ENCODE results near the gene NDUFS2.

The NDUFS2 gene

DNA sequence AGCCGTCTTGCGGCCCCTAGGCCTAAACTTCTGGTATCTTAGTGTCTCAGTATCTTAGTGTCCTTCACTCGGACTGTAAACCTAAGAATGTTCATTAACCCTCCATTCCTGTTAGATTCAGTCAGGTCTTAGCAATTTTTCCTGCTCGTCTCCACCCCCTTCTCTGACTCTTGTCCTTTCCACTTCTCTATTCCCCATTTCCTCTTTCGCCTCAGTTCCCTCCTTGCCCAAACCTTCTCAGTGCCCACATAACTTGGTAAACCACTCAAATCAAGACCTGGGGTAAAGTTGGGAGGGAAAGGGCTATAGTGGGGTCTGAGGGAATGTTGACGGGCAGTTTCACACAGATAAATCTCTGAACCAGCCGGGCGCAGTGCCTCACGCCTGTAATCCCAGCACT is 12.2 kb downstream of the NDUFS2 start:
- TF ChIP-seq ZFX (IDR thresholded peaks at IDR 0.05; ENCODE audit: borderline replicate concordance), result no peak
- H3K27ac ChIP-seq, result no peak overlapping the region

DNA sequence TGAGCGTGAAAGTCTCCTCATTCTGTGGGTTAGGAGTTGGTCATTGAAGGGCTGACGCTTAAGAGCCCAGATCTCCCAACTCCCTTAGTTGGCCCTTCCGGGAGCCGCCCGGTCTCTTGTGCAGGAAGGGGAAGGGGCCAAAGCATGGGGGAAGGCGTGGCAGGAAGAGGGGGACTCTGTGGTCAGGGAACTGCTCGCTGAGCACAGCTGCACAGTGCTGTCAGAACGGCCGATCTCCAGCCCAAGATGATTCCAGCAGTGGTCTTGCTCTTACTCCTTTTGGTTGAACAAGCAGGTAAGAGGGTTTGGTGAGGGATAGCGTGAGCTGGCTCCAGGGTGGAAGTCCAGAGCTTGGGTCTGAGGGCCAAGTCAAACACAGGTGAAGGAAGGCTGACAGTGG is 12.9 kb downstream of the NDUFS2 start, which contains the start of gene FCER1G:
Gene FCER1G, plus strand, starts transcription at position 220 of the 400 bp plus-strand sequence. Its CDS starts 27 bp downstream, at position 247.
- no peak within 1 kb of the TSS for H3K27ac ChIP-seq
- TF ChIP-seq, protein P1, sequence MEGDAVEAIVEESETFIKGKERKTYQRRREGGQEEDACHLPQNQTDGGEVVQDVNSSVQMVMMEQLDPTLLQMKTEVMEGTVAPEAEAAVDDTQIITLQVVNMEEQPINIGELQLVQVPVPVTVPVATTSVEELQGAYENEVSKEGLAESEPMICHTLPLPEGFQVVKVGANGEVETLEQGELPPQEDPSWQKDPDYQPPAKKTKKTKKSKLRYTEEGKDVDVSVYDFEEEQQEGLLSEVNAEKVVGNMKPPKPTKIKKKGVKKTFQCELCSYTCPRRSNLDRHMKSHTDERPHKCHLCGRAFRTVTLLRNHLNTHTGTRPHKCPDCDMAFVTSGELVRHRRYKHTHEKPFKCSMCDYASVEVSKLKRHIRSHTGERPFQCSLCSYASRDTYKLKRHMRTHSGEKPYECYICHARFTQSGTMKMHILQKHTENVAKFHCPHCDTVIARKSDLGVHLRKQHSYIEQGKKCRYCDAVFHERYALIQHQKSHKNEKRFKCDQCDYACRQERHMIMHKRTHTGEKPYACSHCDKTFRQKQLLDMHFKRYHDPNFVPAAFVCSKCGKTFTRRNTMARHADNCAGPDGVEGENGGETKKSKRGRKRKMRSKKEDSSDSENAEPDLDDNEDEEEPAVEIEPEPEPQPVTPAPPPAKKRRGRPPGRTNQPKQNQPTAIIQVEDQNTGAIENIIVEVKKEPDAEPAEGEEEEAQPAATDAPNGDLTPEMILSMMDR (IDR thresholded peaks at IDR 0.05), result no peak
- no peak for TF ChIP-seq ZFX (IDR thresholded peaks at IDR 0.05; ENCODE audit: borderline replicate concordance)

DNA sequence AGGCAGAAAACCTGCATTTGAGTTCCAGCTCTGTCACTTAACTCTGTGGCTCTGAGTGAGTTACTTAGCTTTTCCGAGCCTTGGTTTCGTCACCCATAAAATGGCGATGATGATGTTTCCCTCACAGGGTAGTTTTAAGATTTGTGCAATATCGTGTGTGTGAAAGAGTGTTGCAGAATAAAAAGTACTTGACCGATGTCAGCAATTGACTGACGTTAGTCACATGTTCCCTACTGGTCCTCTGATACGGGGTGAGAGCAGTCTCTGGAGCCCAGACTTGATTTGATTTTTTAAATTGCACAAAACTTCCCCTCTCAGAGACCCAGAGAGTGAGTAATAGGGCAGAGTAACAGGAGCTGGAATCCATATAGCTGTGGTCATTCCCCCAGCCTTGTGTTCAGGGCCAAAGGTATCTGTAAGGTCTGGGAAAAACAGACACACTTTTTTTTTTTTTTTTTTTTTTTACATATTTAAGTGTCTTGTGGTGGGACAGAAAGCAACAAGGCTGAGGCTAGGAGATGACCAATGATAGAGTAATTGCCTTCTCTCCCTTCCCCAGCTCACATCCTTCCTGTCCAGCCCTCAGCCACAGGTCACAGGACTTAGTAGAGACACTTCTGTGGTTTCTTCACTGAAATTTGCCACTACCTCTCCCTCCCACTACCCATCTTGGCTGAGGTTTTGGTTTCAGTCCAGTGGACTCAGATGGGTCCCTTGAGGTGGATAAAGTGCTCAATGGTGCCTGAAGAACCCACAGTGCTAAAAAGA is 15.0 kb downstream of the NDUFS2 start:
- no peak overlapping the region for H3K27ac ChIP-seq
- TF ChIP-seq ZFX (IDR thresholded peaks at IDR 0.05; ENCODE audit: borderline replicate concordance), result no peak
- TF ChIP-seq, protein P1 (IDR thresholded peaks at IDR 0.05), result no peak

DNA sequence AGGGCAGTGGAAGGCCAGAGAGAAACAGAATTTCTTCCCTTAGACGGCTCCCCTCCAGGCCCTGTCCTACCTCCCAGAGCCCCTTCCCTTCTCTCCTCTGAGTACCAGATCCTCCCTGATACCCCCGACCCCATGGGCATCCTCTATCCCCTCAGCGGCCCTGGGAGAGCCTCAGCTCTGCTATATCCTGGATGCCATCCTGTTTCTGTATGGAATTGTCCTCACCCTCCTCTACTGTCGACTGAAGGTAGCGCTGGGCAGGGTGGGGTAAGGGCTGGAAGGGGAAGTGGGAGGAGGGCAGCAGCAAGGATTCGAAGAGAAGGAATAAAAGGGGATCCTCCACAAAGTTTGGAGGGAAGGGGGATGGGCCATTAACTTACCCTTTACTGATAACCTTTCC is 15.7 kb downstream of the NDUFS2 start:
- TF ChIP-seq, protein P1 (IDR thresholded peaks at IDR 0.05), result no peak
- no peak for TF ChIP-seq ZFX (IDR thresholded peaks at IDR 0.05; ENCODE audit: borderline replicate concordance)
- no peak overlapping the region for H3K27ac ChIP-seq

DNA sequence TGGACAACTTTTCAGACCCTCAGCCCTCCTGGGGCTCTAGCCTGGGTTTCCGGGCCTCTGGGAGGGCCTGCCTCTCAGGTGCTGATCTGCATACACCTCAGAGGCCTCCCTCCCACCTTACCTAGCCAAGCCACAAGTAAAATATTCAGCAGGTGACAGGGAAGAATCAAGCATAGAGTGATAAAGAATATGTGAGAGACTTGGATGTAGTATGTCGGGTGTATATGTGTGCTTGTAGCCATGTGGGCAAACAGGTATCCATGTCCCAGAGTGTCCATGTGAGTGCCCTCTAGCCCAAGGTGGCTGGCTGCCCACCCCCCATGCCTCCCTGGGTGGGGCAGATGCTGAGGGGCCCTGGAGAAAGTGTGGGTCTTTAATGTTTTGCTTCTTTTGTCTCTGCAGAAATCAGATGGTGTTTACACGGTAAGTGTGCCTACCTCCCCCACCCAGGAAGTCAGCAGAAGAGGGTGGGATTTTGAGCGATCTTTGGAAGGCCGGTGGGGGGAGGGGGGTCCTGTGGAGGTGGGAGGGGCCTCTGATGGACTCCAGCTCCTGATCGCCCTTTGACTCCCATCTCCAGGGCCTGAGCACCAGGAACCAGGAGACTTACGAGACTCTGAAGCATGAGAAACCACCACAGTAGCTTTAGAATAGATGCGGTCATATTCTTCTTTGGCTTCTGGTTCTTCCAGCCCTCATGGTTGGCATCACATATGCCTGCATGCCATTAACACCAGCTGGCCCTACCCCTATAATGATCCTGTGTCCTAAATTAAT is 16.3 kb downstream of the NDUFS2 start:
- H3K27ac ChIP-seq, result no peak overlapping the region
- TF ChIP-seq, protein P1 (IDR thresholded peaks at IDR 0.05), result no peak
- no peak for TF ChIP-seq ZFX (IDR thresholded peaks at IDR 0.05; ENCODE audit: borderline replicate concordance)

DNA sequence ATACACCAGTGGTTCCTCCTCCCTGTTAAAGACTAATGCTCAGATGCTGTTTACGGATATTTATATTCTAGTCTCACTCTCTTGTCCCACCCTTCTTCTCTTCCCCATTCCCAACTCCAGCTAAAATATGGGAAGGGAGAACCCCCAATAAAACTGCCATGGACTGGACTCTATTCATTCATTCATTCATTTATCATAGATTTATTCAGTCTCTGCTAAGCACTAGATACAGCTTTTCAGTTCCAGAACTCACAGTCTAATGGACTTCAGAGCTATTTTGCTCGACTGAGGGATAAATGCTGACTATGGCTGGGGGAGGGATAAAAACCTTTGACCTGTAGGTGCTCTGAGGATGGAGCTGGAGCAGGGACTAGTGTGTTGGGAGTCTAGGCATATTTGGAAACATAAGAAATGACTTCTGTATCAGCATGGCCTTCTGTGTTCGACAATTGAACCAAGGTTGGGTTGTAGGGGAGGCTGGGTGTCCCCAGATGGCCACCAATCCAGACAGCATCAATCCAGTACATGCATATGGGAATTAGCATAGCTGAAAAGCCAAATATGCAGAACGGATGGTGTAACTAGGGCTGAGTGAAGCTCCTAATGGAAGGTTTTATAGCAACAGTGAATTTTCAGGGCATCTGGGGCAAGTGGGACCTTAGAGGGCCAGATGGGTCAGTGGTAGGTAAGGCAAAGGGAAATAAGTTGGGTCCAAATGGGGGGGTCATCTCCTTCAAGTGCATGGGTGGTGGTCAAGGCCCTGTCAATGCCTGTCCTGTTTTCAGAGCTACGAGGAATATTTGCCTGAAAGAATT is 17.1 kb downstream of the NDUFS2 start:
- TF ChIP-seq ZFX (IDR thresholded peaks at IDR 0.05; ENCODE audit: borderline replicate concordance), result no peak
- TF ChIP-seq, protein P1 (IDR thresholded peaks at IDR 0.05), result no peak
- no peak overlapping the region for H3K27ac ChIP-seq

DNA sequence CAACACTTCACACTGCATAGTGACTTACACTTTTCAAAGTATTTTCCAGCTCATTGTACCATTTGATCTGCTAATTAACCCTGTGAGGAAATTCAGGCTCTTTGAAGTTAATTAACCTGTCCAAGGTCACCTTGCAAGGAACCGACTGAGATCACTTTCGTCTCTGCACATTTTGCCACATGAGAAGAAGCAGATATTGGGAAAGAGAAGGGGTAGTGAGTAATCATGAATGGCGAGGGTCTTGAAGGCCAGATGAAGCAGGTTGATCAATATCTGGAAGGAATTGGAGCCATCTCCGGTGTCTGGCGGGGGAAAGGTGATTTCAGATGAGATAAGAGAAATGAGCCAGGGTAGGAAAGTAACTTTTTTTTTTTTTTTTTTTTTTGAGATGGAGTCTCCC is 17.8 kb downstream of the NDUFS2 start:
- H3K27ac ChIP-seq, result no peak overlapping the region
- TF ChIP-seq, protein P1 (IDR thresholded peaks at IDR 0.05), result no peak
- TF ChIP-seq ZFX (IDR thresholded peaks at IDR 0.05; ENCODE audit: borderline replicate concordance), result no peak
